GM12873 (cell line): Measurements from ENCODE around the gene ITGA5.

ENCODE experiments used
- CTCF ChIP-seq: IDR thresholded peaks from 2 replicates; pipeline ENCODE4 v1.5.1; 2012; ENCODE audit warnings: low read depth, mild to moderate bottlenecking, moderate library complexity, low read length, control low read depth; ENCODE audit not compliant: insufficient read depth; ENCODE audit errors: missing control alignments

Gene ITGA5

GRCh38 chr12:54401119-54401518 is 17.9 kb downstream of the ITGA5 start:
- TF ChIP-seq CTCF, result no peak

GRCh38 chr12:54398995-54399793 is 19.9 kb downstream of the ITGA5 start:
- peak; percentile 99 for TF ChIP-seq CTCF

- no peak for TF ChIP-seq CTCF
Observed at GRCh38 chr12:54398218-54398617, 20.8 kb downstream of the ITGA5 start.

GRCh38 chr12:54397157-54397556 is 21.9 kb downstream of the ITGA5 start:
- no peak for TF ChIP-seq CTCF

GRCh38 chr12:54395545-54395944 is 23.5 kb downstream of the ITGA5 start:
- no peak for TF ChIP-seq CTCF

- TF ChIP-seq CTCF, result no peak
Observed at GRCh38 chr12:54394986-54395385, 24.1 kb downstream of the ITGA5 start.

GRCh38 chr12:54394281-54394719 is 24.8 kb downstream of the ITGA5 start:
- TF ChIP-seq CTCF, result peak; percentile 79
